Jurkat, Clone E6-1 (cell line): ENCODE measurements around the gene SORCS3.

Experiments used
- DNase-seq: peaks from one replicate; pipeline ENCODE4 v3.0.0-alpha.2; 2011; ENCODE audit warnings: low read depth, low spot score
- H3K4me3 ChIP-seq: 2 replicates; pipeline ENCODE4 v1.5.1; 2011; ENCODE audit warnings: mild to moderate bottlenecking, low read length, control low read depth, moderate library complexity

The SORCS3 gene

DNA sequence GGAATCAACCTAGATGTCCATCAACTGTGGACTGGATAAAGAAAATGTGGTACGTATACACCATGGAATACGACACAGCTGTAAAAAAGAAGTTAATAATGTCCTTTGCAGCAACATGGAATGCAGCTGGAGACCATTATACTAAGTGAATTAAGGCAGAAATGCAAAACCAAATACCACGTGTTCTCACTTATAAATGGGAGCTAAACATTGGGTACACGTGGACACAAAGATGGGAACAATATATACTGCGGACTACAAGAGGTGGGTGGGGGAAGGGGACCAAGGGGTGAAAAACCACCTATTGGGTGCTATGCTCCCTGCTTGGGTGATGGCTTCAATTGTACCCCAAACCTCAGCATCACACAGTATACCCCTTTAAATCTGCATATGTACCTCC lies 385.5 kb downstream of the SORCS3 start:
- no peak for DNase-seq
- H3K4me3 ChIP-seq: no peak overlapping the region

DNA sequence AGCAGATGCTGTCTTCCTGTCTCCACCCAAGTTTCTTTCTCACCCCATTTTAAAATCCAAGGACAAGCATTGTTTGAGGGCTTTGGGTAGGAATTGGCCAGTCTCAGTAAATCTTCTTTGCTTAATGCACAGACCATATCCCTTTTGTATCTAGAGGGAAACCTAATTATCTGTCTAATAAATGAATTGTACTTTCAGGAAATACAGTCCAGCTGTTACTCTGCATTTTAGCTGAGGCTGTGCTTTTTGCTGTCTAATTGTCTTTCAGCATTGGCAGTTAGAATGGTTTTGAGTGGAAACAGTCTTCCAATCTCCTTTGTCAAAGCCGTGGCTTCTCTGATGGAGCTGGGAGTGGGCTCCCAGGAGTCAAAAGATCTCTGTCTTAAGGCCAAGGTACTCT lies 388.2 kb downstream of the SORCS3 start:
- DNase-seq: no peak
- H3K4me3 ChIP-seq: no peak overlapping the region

DNA sequence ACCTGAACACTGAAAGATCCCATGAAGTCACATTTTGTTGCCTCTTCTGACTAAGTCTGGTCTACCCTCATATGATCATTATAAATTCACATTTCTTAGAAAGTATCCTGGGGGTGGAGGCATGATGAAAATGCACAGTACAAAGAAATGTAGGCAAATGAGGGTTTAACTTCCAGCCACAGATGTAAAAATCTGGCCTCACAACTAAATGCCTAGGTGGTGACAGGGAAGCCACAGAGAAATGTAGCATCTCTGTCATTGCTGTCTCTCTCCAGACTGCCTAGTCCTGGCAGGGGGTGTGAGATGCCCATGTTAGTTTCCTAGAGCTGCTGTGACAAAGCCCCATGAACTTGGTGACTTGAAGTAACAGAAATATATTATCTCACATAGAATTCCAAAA lies 395.9 kb downstream of the SORCS3 start:
- DNase-seq: no peak

DNA sequence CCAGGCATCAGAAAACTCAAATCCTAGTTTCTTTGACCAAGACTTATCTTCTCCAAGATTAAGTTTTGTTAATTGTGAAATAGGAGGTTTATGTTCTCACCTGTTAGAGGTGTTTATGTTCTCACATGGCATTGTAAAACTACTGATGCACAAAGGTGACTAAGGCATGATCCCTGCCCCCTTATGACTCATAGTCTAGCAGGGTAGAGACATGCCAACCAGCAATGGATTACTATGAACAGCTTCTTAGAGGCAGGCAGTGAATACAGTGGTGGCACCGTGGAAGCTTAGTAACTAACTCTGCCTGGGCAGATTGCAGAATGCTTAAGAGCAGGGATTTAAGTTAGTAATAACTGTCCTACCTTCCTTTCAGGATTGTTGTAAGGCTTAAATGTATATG lies 400.9 kb downstream of the SORCS3 start:
- no peak for DNase-seq
- no peak overlapping the region for H3K4me3 ChIP-seq

More for the DNA sequence above, 395.9 kb downstream of the SORCS3 start:
- no peak overlapping the region for H3K4me3 ChIP-seq

DNA sequence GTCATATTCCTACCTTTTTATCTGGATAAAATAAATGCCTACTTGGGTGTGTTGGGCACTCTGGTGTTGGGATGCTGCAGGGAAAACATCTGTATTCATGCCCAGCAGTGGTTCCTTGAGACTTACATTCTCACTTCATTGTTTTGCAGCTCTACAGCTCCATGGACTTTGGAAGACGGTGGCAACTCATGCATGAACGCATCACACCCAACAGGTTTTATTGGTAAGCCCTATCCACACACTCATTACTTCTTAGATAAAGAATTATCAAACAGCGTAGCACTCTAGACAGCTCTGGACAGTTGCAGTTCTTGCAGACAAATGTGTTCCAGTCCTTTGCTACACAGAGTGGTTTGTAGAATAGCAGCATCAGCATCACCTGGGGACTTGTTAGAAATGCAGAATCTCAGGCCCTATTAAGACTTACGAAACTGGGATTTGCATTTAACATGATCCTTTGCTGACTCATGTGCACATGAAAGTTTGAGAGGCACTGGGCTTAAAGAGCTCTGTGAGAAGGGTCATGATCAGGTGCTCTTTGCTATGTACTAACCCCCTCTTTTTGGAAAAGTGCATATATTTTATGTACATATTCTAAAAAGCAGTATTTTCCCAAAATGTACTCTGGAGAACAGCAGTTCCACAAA lies 401.9 kb downstream of the SORCS3 start:
- no peak for DNase-seq
- H3K4me3 ChIP-seq: no peak overlapping the region

DNA sequence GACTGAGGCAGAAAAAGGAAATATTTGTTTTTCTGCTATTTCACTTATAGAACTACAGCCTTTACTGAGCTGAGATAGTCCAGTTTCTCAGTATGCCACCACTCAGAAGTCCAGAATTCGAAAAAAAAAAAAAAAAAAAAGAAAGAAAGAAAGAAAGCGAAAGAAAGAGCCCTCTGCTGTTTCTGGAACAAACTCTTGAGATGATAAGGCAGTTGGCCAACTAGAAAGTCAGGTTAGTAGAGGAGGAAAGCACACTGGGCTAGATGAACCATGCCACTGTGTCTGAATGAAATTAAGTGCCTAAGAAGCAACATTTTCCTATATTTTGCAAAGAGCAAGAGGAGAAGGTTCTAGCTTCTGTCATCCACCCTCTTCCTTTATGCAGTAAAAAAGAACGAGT lies 403.8 kb downstream of the SORCS3 start:
- no peak for DNase-seq

DNA sequence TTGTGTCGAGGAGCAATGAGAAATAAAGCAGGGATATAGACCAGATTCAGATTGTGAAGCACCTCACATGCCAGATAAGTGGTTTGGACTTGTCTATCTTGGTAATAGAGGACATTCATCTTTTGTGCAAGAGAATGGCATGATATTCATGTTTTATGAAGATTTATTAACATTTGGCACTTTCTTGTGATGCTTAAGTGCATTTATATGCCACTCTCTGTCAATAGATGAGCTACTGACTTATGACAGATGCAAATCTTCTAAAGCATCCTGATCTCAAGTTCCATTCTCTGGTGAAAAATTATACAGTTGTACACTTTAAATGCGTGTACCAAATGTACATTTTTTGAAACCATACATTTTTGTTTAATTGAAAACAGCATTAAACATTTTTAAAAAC lies 415.3 kb downstream of the SORCS3 start:
- DNase-seq: no peak

More for the DNA sequence above, 403.8 kb downstream of the SORCS3 start:
- no peak overlapping the region for H3K4me3 ChIP-seq

DNA sequence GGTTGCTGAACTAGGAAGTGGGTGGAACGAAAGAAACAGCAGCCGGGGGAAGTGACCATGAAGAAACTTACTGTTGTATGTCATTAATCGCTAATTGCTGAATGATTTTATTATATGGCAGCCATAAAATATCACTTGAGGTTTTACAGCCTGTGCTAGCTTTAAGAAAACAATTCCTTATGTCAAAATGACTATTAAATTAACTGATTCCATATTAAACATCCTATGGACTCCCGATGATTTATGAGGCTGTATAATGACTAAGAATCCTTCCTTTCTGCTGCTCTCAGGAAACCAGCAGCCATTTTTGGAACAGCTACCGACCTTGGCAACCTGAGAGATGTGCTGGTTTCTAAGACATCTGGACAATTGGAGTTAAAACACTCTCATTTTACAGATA lies 421.9 kb downstream of the SORCS3 start:
- DNase-seq: no peak
- no peak overlapping the region for H3K4me3 ChIP-seq

More for the DNA sequence above, 415.3 kb downstream of the SORCS3 start:
- no peak overlapping the region for H3K4me3 ChIP-seq

DNA sequence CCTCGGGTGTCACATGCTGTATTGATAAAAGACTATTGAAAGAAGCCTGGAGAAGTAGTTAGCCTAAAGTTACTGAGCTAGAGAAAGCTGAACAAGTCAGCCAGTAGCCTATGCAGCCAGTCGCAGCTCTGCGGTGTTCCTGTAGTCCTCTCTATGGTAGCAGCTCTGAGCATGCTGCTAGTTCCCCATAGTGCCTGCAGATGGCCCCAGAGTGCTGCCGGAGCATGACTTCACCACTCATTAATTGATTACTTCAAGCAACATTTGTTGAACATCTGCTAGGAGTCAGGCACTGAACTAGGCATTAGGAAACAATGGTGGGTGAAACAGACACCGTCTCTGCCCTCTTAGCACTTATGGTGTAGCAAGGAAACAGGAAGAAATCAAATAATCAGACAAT lies 422.7 kb downstream of the SORCS3 start:
- no peak overlapping the region for H3K4me3 ChIP-seq
- DNase-seq: peak; percentile 17

DNA sequence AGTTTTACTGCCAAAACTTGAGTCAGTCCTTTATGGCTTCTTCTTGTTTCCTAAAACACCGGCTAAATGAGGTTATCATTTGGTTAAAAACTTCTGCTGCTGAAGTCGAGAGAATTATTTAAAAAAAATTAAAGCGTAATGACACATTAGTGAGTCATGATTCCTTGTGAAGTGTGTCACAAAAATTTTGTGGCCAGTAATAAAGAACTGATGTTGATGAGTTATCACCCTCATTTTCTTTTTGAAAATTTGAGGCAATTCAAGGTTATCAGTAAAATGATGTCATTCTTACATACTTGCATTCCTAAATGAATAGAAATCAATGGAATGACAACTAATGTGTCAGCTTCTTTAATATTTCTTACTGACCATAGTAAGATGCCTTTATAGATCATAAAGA lies 427.4 kb downstream of the SORCS3 start:
- no peak for DNase-seq
- H3K4me3 ChIP-seq: no peak overlapping the region

DNA sequence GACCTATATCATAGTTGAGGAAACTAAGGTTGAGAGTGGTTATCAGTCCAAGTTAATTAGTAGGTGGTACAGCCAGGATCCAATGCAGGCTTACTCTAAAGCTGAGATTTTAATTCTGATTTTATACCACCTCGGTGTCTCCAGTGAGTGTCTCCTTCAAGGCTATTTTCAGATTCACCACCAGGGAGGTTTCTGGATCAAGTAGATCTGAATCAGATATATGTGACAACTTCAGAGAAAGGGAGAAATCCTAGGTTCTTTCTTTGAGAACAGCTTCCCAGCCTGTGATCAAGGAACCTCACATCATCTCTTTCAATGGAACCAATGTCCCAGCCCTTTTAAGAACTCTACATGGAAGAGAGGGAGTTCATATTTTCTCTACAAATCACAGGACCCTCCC lies 429.2 kb downstream of the SORCS3 start:
- H3K4me3 ChIP-seq: no peak overlapping the region
- no peak for DNase-seq

DNA sequence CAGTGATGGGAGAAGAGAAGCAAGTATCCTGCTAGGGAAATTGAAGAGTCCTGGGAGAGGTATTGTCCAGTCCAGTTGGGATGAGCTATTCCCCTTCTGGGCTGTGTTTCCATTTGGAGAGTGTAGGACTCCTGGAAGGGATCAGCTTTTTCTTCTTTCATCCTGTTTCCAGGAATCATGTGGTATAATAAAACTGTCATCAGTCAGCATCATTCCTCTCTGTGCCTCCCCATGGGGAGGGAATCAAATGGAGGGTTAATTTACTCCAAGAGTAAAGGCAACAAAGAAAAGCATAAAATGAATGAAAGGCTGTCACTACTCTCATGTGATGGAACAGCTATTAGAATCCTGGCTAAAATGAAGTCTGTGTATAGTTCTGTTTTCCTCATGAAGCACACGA lies 429.9 kb downstream of the SORCS3 start:
- no peak overlapping the region for H3K4me3 ChIP-seq
- DNase-seq: no peak

DNA sequence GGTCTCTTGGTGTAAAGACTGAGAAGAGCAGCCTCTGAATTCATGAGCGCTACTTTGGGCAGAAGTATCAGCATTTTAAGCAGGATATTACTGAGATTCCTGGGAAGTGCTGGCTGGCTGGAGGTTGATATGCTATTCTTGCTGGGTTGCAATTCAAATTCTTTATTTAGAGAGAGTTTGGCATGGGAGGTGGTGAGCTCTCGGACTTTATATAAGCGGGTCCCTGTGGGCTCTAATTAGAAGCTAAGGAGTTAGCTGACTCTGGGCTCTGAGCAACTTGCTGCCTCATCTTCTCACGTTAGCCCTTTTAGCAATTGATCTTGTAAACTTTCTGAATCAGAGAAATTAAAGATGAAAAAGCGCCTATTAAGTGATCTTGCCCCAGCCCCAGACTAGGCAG lies 430.9 kb downstream of the SORCS3 start:
- H3K4me3 ChIP-seq: no peak overlapping the region
- no peak for DNase-seq

DNA sequence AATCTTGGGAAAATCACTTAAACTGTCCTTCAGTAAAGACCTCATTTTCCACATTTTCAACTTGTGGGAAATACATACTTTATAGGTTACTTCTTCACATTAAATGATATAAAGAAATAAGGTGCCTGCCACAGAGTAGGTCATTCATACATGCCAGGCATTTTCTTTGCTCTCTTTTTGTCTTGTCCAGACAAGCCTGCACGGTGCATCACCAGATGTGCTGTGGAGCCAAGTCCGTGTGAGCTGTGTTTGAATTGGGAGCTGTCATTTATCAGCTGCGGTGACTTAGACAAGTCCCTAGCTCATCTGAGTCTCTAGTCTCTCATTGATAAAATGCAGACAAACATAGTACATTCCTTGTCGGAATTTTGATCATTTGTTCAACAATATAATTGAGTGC lies 432.9 kb downstream of the SORCS3 start:
- no peak for DNase-seq
- no peak overlapping the region for H3K4me3 ChIP-seq

DNA sequence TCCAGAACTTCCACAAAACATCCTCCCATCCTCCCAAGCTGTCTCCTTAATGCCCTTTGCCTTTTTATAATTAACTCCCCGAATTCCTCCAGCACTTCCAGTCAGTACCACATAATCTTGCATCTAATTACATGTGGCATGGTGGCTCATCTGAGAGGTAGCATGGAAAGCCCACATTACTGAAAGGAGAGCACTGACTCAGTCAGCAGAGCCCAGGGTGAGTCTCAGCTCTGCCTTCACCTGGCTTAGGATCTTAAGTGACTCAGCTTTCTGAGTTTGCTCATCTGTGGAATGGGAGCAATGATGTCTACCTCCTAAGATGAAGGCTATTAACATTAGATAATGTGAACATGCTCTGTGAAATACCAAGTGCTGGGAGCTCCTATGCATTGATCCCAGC lies 433.9 kb downstream of the SORCS3 start:
- H3K4me3 ChIP-seq: no peak overlapping the region
- DNase-seq: no peak

DNA sequence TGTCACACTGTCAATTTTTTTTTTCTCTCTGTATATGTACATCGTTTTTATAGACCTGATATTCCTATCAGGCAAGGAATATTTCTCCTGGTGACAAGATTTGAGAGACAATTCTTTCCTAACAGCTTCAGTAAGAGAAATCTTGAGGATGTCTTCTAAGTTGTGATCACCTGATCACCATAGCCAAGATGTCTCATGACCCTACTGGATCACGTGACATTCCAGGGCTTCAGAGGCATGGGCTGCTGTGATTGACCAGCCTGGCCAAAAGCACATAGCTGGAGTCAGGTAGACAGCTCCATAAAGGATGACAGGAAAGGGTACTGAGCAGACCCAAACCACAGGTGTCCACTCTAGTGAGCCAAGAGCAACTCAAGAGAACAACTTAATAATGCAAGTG lies 444.9 kb downstream of the SORCS3 start:
- DNase-seq: no peak

DNA sequence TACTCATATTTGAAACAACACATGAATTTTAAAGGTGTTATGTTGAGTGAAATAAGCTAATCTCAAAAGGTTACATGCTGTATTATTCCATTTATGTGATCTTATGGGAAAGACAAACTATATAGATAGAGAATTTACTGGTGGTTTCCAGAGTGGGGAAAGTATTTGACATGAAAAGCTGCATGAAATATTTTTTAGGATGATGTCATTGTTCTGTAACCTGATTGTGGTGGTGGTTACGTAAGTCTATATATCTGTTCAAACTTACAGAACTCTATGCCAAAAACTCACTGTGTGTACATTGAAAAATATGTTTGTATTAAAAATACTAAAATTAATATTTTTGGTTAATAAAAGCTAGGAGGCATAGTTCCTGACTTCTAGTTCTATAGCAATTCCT lies 453.0 kb downstream of the SORCS3 start:
- H3K4me3 ChIP-seq: no peak overlapping the region
- DNase-seq: no peak

More for the DNA sequence above, 444.9 kb downstream of the SORCS3 start:
- H3K4me3 ChIP-seq: no peak overlapping the region

DNA sequence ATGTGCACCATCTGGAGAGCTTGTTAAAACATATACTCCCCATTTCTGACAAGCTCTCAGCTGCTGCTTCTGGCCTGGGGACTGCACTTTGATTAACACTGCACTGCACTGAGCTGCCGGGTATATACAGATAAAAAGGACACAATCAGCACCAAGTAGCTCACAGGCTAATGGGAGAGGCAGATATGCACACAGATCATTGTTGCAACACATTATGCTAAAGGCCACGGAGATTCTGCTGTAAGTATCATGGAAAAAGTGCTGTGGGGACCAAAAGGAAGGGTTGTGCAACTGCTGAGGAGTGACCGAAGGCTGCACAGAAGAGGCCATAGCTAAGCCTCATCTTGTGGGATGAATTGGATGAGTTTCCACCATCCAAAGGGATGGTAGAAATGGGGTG lies 455.2 kb downstream of the SORCS3 start:
- H3K4me3 ChIP-seq: no peak overlapping the region
- no peak for DNase-seq

DNA sequence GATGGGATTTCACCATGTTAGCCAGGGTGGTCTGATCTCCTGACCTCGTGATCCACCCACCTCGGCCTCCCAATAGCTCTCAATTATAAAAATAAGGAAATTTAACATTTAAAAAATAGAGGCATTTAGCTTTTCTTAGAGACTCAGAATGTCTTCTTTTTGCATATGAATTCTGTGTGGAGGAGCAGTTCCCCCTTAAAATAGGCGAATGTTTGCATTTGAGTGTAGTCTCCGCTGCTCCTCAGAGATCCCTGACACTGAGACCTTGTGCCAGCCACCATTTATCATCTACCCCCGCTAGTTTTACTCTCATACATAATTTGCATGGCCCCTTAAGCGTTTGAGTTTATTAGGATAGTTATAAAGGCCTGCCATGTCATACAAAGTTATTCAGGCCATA lies 461.9 kb downstream of the SORCS3 start:
- H3K4me3 ChIP-seq: no peak overlapping the region
- DNase-seq: no peak

DNA sequence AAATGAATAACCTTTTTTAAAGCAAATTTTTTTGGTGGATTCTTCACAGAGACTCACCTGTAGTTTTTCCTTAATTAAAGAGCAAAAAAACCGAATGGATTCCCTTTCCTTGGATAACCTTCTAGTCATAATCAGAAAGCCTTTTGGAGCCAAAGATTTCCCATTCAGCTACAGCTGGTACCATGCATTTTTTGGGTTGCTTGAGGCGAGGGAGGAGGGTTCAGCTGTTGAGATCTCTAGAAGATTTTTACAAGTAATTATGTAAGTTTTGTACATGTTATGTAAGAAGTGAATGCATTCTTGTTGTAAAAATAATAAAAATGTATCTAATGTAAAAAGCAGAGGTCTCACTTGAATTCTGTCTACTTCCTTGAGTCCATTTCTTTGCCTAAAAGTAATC lies 463.2 kb downstream of the SORCS3 start:
- no peak for DNase-seq
- H3K4me3 ChIP-seq: no peak overlapping the region

DNA sequence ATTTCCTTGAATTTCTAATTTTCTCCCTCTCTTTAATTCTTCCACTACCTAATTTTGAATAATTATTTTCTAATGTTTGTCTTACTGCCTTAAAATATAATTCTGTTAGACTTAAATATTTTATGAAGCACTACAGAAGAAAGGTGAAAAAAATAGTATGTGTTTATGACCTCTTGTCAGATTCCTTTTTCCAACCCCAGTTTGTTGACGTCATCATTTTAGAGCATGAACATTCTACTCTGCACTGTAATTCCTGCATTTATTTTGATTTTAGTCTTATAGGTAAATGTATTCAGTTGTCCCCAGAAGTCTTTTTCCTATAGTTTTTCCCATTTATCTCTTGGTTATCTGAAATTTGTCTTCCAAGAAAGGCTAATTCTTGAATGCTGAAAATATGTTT lies 468.1 kb downstream of the SORCS3 start:
- H3K4me3 ChIP-seq: no peak overlapping the region
- no peak for DNase-seq

DNA sequence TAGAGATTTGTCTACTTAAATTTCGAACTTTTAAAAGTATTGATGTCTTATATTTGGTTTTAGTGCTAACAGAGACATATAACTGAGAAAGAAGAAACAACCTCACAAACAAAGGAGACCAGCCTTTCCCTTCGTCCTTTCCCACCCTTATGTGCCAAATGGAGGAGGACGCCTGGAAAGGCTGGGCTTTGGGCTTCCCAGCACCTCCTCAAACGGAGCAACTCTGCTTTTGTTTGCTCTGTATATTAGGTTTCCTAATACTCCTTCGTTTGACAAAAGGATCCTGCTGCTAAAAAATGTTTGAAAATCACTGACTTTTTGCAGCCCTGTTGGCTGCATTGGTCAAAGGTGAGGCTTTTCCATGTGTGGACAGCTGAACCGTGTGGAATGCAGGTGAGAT lies 471.8 kb downstream of the SORCS3 start:
- H3K4me3 ChIP-seq: no peak overlapping the region
- no peak for DNase-seq
